GM23338 (cell line): ENCODE results near the gene SACS. TPM values are rescaled to one million over a fixed set of nuclear protein-coding genes. Genes with fewer than 3 reads are reported as not detected.
A peak's percentile ranks its signal among the peaks of the same experiment; 100 is the strongest.

Experiments
- ATAC-seq: fragments of 200-7000 bp; cut with Tn5 transposase; 3 replicates; pipeline ENCODE4 v1.9.1; 2020
- DNase-seq: peaks from one replicate; pipeline ENCODE4 v3.0.0-alpha.2; 2015; ENCODE audit warnings: low spot score
- H2AFZ ChIP-seq: fragments of 200-600 bp; sonication (generic); 2 replicates; pipeline ENCODE4 v1.8.0; 2016; ENCODE audit warnings: antibody characterized with exemption, mild to moderate bottlenecking, moderate library complexity
- H3F3A ChIP-seq: fragments of 200-600 bp; sonication (generic); replicated peaks from 2 replicates; pipeline ENCODE4 v1.8.0; 2017; ENCODE audit warnings: antibody characterized with exemption, mixed run types, low read depth
- H3K27ac ChIP-seq: fragments of 200-600 bp; sonication (generic); 2 replicates; pipeline ENCODE4 v1.6.1; 2016; ENCODE audit warnings: low read depth
- H3K27me3 ChIP-seq: fragments of 200-600 bp; sonication (generic); 2 replicates; pipeline ENCODE4 v1.8.0; 2016; ENCODE audit warnings: mild to moderate bottlenecking, mixed run types, moderate library complexity; ENCODE audit not compliant: insufficient read depth
- H3K36me3 ChIP-seq: fragments of 200-600 bp; sonication (generic); 2 replicates; pipeline ENCODE4 v1.8.0; 2016; ENCODE audit warnings: mild to moderate bottlenecking; ENCODE audit not compliant: insufficient read depth
- H3K4me1 ChIP-seq: fragments of 200-600 bp; sonication (generic); 2 replicates; pipeline ENCODE4 v1.8.0; 2016; ENCODE audit warnings: mild to moderate bottlenecking, moderate library complexity; ENCODE audit not compliant: insufficient read depth
- H3K4me2 ChIP-seq: fragments of 200-600 bp; sonication (generic); 2 replicates; pipeline ENCODE4 v1.7.1; 2017; ENCODE audit warnings: mixed run types
- H3K4me3 ChIP-seq: fragments of 200-600 bp; sonication (generic); 2 replicates; pipeline ENCODE4 v1.6.1; 2016; ENCODE audit warnings: mixed run types
- H3K79me2 ChIP-seq: fragments of 200-600 bp; sonication (generic); replicated peaks from 2 replicates; pipeline ENCODE4 v1.8.0; 2017; ENCODE audit warnings: mild to moderate bottlenecking; ENCODE audit not compliant: insufficient read depth
- H3K9me2 ChIP-seq: fragments of 200-600 bp; sonication (generic); 2 replicates; pipeline ENCODE4 v1.8.0; 2017; ENCODE audit not compliant: insufficient read depth
- H4K20me1 ChIP-seq: fragments of 200-600 bp; sonication (generic); replicated peaks from 2 replicates; pipeline ENCODE4 v1.8.0; 2017; ENCODE audit warnings: mild to moderate bottlenecking; ENCODE audit not compliant: insufficient read depth
- H3K27ac Mint-ChIP-seq: 2 replicates; pipeline ENCODE4 v1.8.0; 2020; ENCODE audit warnings: inconsistent platforms, mild to moderate bottlenecking, moderate library complexity, mixed read lengths
- H3K27me3 Mint-ChIP-seq: 3 replicates; pipeline ENCODE4 v1.8.0; 2022; ENCODE audit warnings: low read depth, mild to moderate bottlenecking, moderate library complexity, mixed read lengths, inconsistent platforms; ENCODE audit not compliant: insufficient read depth, poor library complexity
- H3K36me3 Mint-ChIP-seq: 3 replicates; pipeline ENCODE4 v1.8.0; 2021; ENCODE audit warnings: low read depth, mild to moderate bottlenecking, inconsistent platforms, moderate library complexity, mixed read lengths
- H3K4me1 Mint-ChIP-seq: 3 replicates; pipeline ENCODE4 v1.8.0; 2020; ENCODE audit warnings: mild to moderate bottlenecking, inconsistent platforms, mixed read lengths
- H3K4me3 Mint-ChIP-seq: 3 replicates; pipeline ENCODE4 v1.8.0; 2021; ENCODE audit warnings: moderate library complexity, mild to moderate bottlenecking, inconsistent platforms, mixed read lengths
- H3K9me3 Mint-ChIP-seq: 3 replicates; pipeline ENCODE4 v1.8.0; 2020; ENCODE audit warnings: moderate library complexity, mild to moderate bottlenecking, inconsistent platforms, mixed read lengths
- CREB1 ChIP-seq: fragments of 250-450 bp; sonication (Bioruptor Pico); IDR thresholded peaks from 2 replicates; pipeline ENCODE4 v1.5.0; 2020; ENCODE audit warnings: low read depth, mild to moderate bottlenecking, moderate library complexity
- EZH2 ChIP-seq: fragments of 200-600 bp; sonication (generic); IDR thresholded peaks from one replicate; pipeline ENCODE4 v1.8.0; 2017; ENCODE audit warnings: antibody characterized with exemption, mild to moderate bottlenecking, low read depth; ENCODE audit not compliant: unreplicated experiment
- EZH2phosphoT487 ChIP-seq: fragments of 200-600 bp; sonication (generic); IDR thresholded peaks from one replicate; pipeline ENCODE4 v1.8.1; 2018; ENCODE audit warnings: antibody characterized with exemption; ENCODE audit not compliant: unreplicated experiment
- JUNB ChIP-seq: IDR thresholded peaks from one replicate; pipeline ENCODE4 v1.6.1; 2016; ENCODE audit warnings: antibody characterized with exemption; ENCODE audit not compliant: unreplicated experiment
- NANOG ChIP-seq: IDR thresholded peaks from 2 replicates; pipeline ENCODE4 v1.6.1; 2016; ENCODE audit warnings: antibody characterized with exemption, borderline replicate concordance
- POLR2AphosphoS5 ChIP-seq: IDR thresholded peaks from 2 replicates; pipeline ENCODE4 v1.6.1; 2016; ENCODE audit warnings: antibody characterized with exemption, low read depth
- REST ChIP-seq: IDR thresholded peaks from one replicate; pipeline ENCODE4 v1.6.1; 2018; ENCODE audit warnings: antibody characterized with exemption; ENCODE audit not compliant: unreplicated experiment
- STAT1 ChIP-seq: IDR thresholded peaks from one replicate; pipeline ENCODE4 v1.6.1; 2016; ENCODE audit warnings: antibody characterized with exemption; ENCODE audit not compliant: unreplicated experiment
- ZNF114 ChIP-seq: fragments of 250-450 bp; sonication (Bioruptor Pico); IDR thresholded peaks from 2 replicates; pipeline ENCODE4 v1.5.0; 2020; ENCODE audit warnings: mild to moderate bottlenecking, moderate library complexity
- ZNF331 ChIP-seq: fragments of 250-450 bp; sonication (Bioruptor Pico); IDR thresholded peaks from 2 replicates; pipeline ENCODE4 v1.5.0; 2020; ENCODE audit warnings: low read depth, mild to moderate bottlenecking, moderate library complexity
- ZNF462 ChIP-seq: fragments of 250-450 bp; sonication (Bioruptor Pico); IDR thresholded peaks from 2 replicates; pipeline ENCODE4 v1.5.0; 2020; ENCODE audit warnings: mild to moderate bottlenecking, moderate library complexity
- polyA plus RNA-seq: library from polyadenylated mRNA; unstranded; fragments of >200 nt; fragmentation: Nextera tagmentation; extraction: Ambion mirVana; gene quantifications from 2 replicates; pipeline ENCODE4 v1.2.1, GENCODE V29; 2016
- total RNA-seq: library from RNA; depleted of rRNA; stranded (reverse); fragments of >200 nt; shearing (Covaris generic); gene quantifications from 2 replicates; pipeline ENCODE4 v1.2.3, GENCODE V29; 2014
- TF ChIP-seq, protein P1 (sequence below): IDR thresholded peaks from 2 replicates; pipeline ENCODE4 v1.6.1; 2016; ENCODE audit warnings: antibody characterized with exemption
- TF ChIP-seq, protein P2 (sequence below), 2 experiments: fragments of 200-600 bp in 1 of 2; sonication (generic) in 1 of 2; conservative IDR thresholded peaks; 2 replicates each; pipeline versions ENCODE4 v1.5.1 to v1.6.1; 2016 to 2017; ENCODE audit warnings: antibody characterized with exemption in 2 of 2, low read depth in 2 of 2, mild to moderate bottlenecking in 2 of 2, moderate library complexity in 1 of 2

Gene SACS
- total and polyA plus RNA-seq, 2 experiments from 2014 or later, result 13.8 to 58.7 TPM

GRCh38 chr13:23447927-23448326, 14.4 kb upstream of the SACS start:
- peaks cover 31% of the 10 kb centered on the region for H3K4me1 Mint-ChIP-seq

More at GRCh38 chr13:23447927-23448326, 14.4 kb upstream of the SACS start:
- peaks cover 27% of the 10 kb centered on the region for H3K4me1 ChIP-seq
- Mint-ChIP-seq H3K27me3 (peaks cover 5% of the 10 kb centered on the region), H3K27ac (peak overlapping the region; percentile 39; the same call in 1 of the 2 replicates), H3K9me3 (no peaks in the 10 kb centered on the region; the same call in 1 of the 3 replicates), H3K36me3 (peaks cover 3% of the 10 kb centered on the region; the same call in 2 of the 3 replicates), H3K4me3 (no peak overlapping the region)
- no peak overlapping the region for H3K4me3 ChIP-seq
- H3F3A ChIP-seq, result peaks cover 4% of the 10 kb centered on the region; the same call in 1 of the 2 replicates
- no peak overlapping the region for H2AFZ ChIP-seq
- H3K27me3 ChIP-seq, result no peaks in the 10 kb centered on the region
- no peak overlapping the region for H3K4me2 ChIP-seq
- TF ChIP-seq ZNF331 (no peak), CREB1 (CRISPR knock-in tag) (no peak), EZH2phosphoT487 (no peak), POLR2AphosphoS5 (no peak), REST (no peak), ZNF462 (no peak), NANOG (no peak), JUNB (no peak), ZNF114 (no peak), STAT1 (no peak), EZH2 (no peak)
- TF ChIP-seq, protein P1, sequence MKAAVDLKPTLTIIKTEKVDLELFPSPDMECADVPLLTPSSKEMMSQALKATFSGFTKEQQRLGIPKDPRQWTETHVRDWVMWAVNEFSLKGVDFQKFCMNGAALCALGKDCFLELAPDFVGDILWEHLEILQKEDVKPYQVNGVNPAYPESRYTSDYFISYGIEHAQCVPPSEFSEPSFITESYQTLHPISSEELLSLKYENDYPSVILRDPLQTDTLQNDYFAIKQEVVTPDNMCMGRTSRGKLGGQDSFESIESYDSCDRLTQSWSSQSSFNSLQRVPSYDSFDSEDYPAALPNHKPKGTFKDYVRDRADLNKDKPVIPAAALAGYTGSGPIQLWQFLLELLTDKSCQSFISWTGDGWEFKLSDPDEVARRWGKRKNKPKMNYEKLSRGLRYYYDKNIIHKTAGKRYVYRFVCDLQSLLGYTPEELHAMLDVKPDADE, result no peak
- TF ChIP-seq, protein P2, sequence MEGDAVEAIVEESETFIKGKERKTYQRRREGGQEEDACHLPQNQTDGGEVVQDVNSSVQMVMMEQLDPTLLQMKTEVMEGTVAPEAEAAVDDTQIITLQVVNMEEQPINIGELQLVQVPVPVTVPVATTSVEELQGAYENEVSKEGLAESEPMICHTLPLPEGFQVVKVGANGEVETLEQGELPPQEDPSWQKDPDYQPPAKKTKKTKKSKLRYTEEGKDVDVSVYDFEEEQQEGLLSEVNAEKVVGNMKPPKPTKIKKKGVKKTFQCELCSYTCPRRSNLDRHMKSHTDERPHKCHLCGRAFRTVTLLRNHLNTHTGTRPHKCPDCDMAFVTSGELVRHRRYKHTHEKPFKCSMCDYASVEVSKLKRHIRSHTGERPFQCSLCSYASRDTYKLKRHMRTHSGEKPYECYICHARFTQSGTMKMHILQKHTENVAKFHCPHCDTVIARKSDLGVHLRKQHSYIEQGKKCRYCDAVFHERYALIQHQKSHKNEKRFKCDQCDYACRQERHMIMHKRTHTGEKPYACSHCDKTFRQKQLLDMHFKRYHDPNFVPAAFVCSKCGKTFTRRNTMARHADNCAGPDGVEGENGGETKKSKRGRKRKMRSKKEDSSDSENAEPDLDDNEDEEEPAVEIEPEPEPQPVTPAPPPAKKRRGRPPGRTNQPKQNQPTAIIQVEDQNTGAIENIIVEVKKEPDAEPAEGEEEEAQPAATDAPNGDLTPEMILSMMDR (conservative IDR thresholded peaks at IDR 0.05; ENCODE audit: low read depth in 2 of 2), result no peak
- H3K27ac ChIP-seq, result no peak overlapping the region
- ATAC-seq (no peak), DNase-seq (no peak)
- H3K79me2 ChIP-seq, result no peaks in the 10 kb centered on the region
- H3K36me3 ChIP-seq, result 0 out of 2 replicates have a peak, but pooled peaks cover 5% of the 10 kb centered on the region
- peaks cover 4% of the 10 kb centered on the region; the same call in 1 of the 2 replicates for H3K9me2 ChIP-seq
- no peaks in the 10 kb centered on the region for H4K20me1 ChIP-seq
